Prostate gland (tissue), 2 donors: ENCODE measurements around the gene ZNF518B.

Experiments
- CTCF ChIP-seq, 4 experiments: fragments of 200-600 bp in 2 of 4; fragments of 450-650 bp in 2 of 4; sonication (generic) in 2 of 4; IDR thresholded peaks; 1 replicate in 3 of 4; 2 replicates in 1 of 4; pipeline ENCODE4 v1.5.1; 2016 to 2019; ENCODE audit warnings: antibody characterized with exemption in 4 of 4, mild to moderate bottlenecking in 2 of 4, moderate library complexity in 2 of 4
- POLR2A ChIP-seq: fragments of 450-650 bp; IDR thresholded peaks from one replicate; pipeline ENCODE4 v1.6.1; 2016; ENCODE audit warnings: antibody characterized with exemption, mild to moderate bottlenecking
- POLR2AphosphoS5 ChIP-seq: sonication (generic); formaldehyde crosslinking; IDR thresholded peaks from one replicate; pipeline ENCODE4 v1.6.1; 2017; ENCODE audit warnings: antibody characterized with exemption

- TF ChIP-seq CTCF (IDR thresholded peaks at IDR 0.05) (peak; percentile 62 to 89 (median 82)), POLR2AphosphoS5 (no peak), POLR2A (no peak)
Measured at GRCh38 chr4:10461091-10461849, 4.0 kb upstream of the ZNF518B start.
